Endothelial cell of hepatic sinusoid (primary cell): Measurements from ENCODE around the gene ADCY4.

Experiments used
- in situ Hi-C: cut with HindIII; loops from 2 replicates; pipeline ENCODE4 v1.10.0; 2017; ENCODE audit warnings: low sequenced_read_pairs

The ADCY4 gene

GRCh38 chr14:24321212-24321975 lies 13.5 kb downstream of the ADCY4 start:
- in situ Hi-C loops, result loop anchor here (5.0 kb wide), 1 partner anchor 101 kb away; no protein-coding TSS in a partner anchor

- in situ Hi-C loops, result no loop called here
Observed at GRCh38 chr14:24317141-24317928, 17.5 kb downstream of the ADCY4 start.

GRCh38 chr14:24316597-24316950 lies 18.3 kb downstream of the ADCY4 start:
- in situ Hi-C loops, result no loop called here

GRCh38 chr14:24315807-24316596 lies 18.9 kb downstream of the ADCY4 start:
- in situ Hi-C loops, result no loop called here

- in situ Hi-C loops, result no loop called here
Observed at GRCh38 chr14:24315243-24315806, 19.5 kb downstream of the ADCY4 start.

GRCh38 chr14:24314377-24315193 lies 20.3 kb downstream of the ADCY4 start:
- in situ Hi-C loops, result no loop called here

GRCh38 chr14:24313913-24314312 lies 21.0 kb downstream of the ADCY4 start:
- in situ Hi-C loops, result no loop called here

- in situ Hi-C loops, result no loop called here
Observed at GRCh38 chr14:24312736-24313507, 21.9 kb downstream of the ADCY4 start.

GRCh38 chr14:24311837-24312615 lies 22.8 kb downstream of the ADCY4 start:
- in situ Hi-C loops, result no loop called here

GRCh38 chr14:24310646-24311604 lies 23.9 kb downstream of the ADCY4 start, which contains the start of gene LTB4R:
TSS of gene LTB4R (plus strand) at chr14:24311502. CDS start at chr14:24315652, 4,150 bp downstream.
- in situ Hi-C loops, result no loop called here

GRCh38 chr14:24310265-24310645 lies 24.6 kb downstream of the ADCY4 start:
- in situ Hi-C loops, result no loop called here

- in situ Hi-C loops, result no loop called here
Observed at GRCh38 chr14:24309538-24310264, 25.2 kb downstream of the ADCY4 start, which contains the start of gene LTB4R2. TSS of gene LTB4R2 (plus strand) at chr14:24310140. CDS start at chr14:24310665, 525 bp downstream.

GRCh38 chr14:24308342-24309124 lies 26.3 kb downstream of the ADCY4 start:
- in situ Hi-C loops, result no loop called here

- in situ Hi-C loops, result no loop called here
Observed at GRCh38 chr14:24307575-24308341, 27.1 kb downstream of the ADCY4 start, which contains the start of gene CIDEB. TSS of gene CIDEB (minus strand) at chr14:24307977. CDS start at chr14:24307858, 119 bp downstream.

- in situ Hi-C loops, result no loop called here
Observed at GRCh38 chr14:24307156-24307574, 27.7 kb downstream of the ADCY4 start.
